GM21423 (cell line): Measurements from ENCODE around the gene DDX19B.
A peak's percentile ranks its signal among the peaks of the same experiment; 100 is the strongest.
"Not testable (repeated sequence)": the region's sequence is repeated elsewhere in the genome, so short reads cannot be mapped to it uniquely, and the experiment has no call there.

ENCODE experiments used
- ATAC-seq: cut with Tn5 transposase; IDR thresholded peaks from one replicate; pipeline ENCODE4 v1.9.1; 2021; ENCODE audit warnings: mild to moderate bottlenecking, moderate library complexity; ENCODE audit not compliant: unreplicated experiment

The DDX19B gene

GRCh38 chr16:70287304-70287971 lies 11.5 kb upstream of the DDX19B start:
- ATAC-seq, result not testable (repeated sequence)

GRCh38 chr16:70289229-70290094 lies 9.5 kb upstream of the DDX19B start, which contains the start of gene AARS1:
TSS of gene AARS1 (minus strand) at chr16:70289506. CDS start at chr16:70282763, 6,743 bp downstream.
- peak; percentile 99 for ATAC-seq

- no peak for ATAC-seq
Measured at GRCh38 chr16:70290949-70291519, 8.0 kb upstream of the DDX19B start.

GRCh38 chr16:70292148-70292547 lies 6.8 kb upstream of the DDX19B start:
- not testable (repeated sequence) for ATAC-seq

- no peak for ATAC-seq
Measured at GRCh38 chr16:70294385-70295025, 4.5 kb upstream of the DDX19B start.

GRCh38 chr16:70295634-70296033 lies 3.4 kb upstream of the DDX19B start:
- ATAC-seq, result no peak

GRCh38 chr16:70301121-70301520 lies 2.1 kb downstream of the DDX19B start:
- ATAC-seq, result no peak

GRCh38 chr16:70302745-70303144 lies 3.8 kb downstream of the DDX19B start:
- ATAC-seq, result no peak

- ATAC-seq, result no peak
Measured at GRCh38 chr16:70304892-70305448, 6.0 kb downstream of the DDX19B start.

- no peak for ATAC-seq
Measured at GRCh38 chr16:70306880-70307279, 7.9 kb downstream of the DDX19B start.

- not testable (repeated sequence) for ATAC-seq
Measured at GRCh38 chr16:70307726-70308125, 8.7 kb downstream of the DDX19B start.

GRCh38 chr16:70320121-70320520 lies 21.1 kb downstream of the DDX19B start:
- ATAC-seq, result no peak

GRCh38 chr16:70324998-70325747 lies 26.2 kb downstream of the DDX19B start:
- ATAC-seq, result no peak

GRCh38 chr16:70331091-70331490 lies 32.1 kb downstream of the DDX19B start:
- no peak for ATAC-seq

- no peak for ATAC-seq
Measured at GRCh38 chr16:70331588-70332358, 32.8 kb downstream of the DDX19B start.

- not testable (repeated sequence) for ATAC-seq
Measured at GRCh38 chr16:70332728-70333127, 33.7 kb downstream of the DDX19B start.

GRCh38 chr16:70337814-70338213 lies 38.8 kb downstream of the DDX19B start:
- no peak for ATAC-seq

GRCh38 chr16:70341600-70341999 lies 42.6 kb downstream of the DDX19B start:
- no peak for ATAC-seq

GRCh38 chr16:70342016-70342415 lies 43.0 kb downstream of the DDX19B start:
- ATAC-seq, result no peak
